ENCODE results near the gene PRELP. TPM values are rescaled to one million over a fixed set of nuclear protein-coding genes. Genes with fewer than 3 reads are reported as not detected.

The PRELP gene
- total RNA-seq, 2 donors from 2014 or later, result 47.4 to 71.7 TPM

- ATAC-seq, result no peak
- intact Hi-C loops (cut with DNase I), result no loop called here
- DNase-seq, result no peak
Measured at GRCh38 chr1:203470240-203470639, 5.4 kb upstream of the PRELP start.

- intact Hi-C loops (cut with DNase I), result no loop called here
- no peak for ATAC-seq
- no peak for DNase-seq
Measured at GRCh38 chr1:203471841-203472240, 3.8 kb upstream of the PRELP start.

- intact Hi-C loops (cut with DNase I), result no loop called here
- ATAC-seq, result peak in 1 of 2 donors; percentile 30
- DNase-seq, result no peak
Measured at GRCh38 chr1:203473281-203473680, 2.3 kb upstream of the PRELP start.

- ATAC-seq, result no peak
- no peak for DNase-seq
- intact Hi-C loops (cut with DNase I), result no loop called here
Measured at GRCh38 chr1:203473781-203474305, 1.8 kb upstream of the PRELP start.

GRCh38 chr1:203476216-203476814 lies 709 bp downstream of the PRELP start:
- intact Hi-C loops (cut with DNase I), result no loop called here
- DNase-seq (no peak), ATAC-seq (peak in 1 of 2 donors; percentile 1)

GRCh38 chr1:203477748-203478147 lies 2.1 kb downstream of the PRELP start:
- no peak for DNase-seq
- ATAC-seq, result no peak
- intact Hi-C loops (cut with DNase I), result no loop called here

GRCh38 chr1:203478231-203478630 lies 2.6 kb downstream of the PRELP start:
- DNase-seq (no peak), ATAC-seq (no peak)
- intact Hi-C loops (cut with DNase I), result no loop called here

- ATAC-seq, result no peak
- DNase-seq, result no peak
- intact Hi-C loops (cut with DNase I), result no loop called here
Measured at GRCh38 chr1:203478986-203479385, 3.4 kb downstream of the PRELP start.

- ATAC-seq (no peak), DNase-seq (no peak)
- intact Hi-C loops (cut with DNase I), result loop anchor here in 1 of 2 donors (10.0 kb wide), 1 partner anchor 205 kb away; no protein-coding TSS in a partner anchor
Measured at GRCh38 chr1:203479646-203480045, 4.0 kb downstream of the PRELP start.

GRCh38 chr1:203480084-203480483 lies 4.5 kb downstream of the PRELP start:
- DNase-seq (no peak), ATAC-seq (peak; percentile 30 to 31)
- intact Hi-C loops (cut with DNase I), result loop anchor here in 1 of 2 donors (10.0 kb wide), 1 partner anchor 205 kb away; no protein-coding TSS in a partner anchor

- intact Hi-C loops (cut with DNase I), result loop anchor here in 1 of 2 donors (10.0 kb wide), 1 partner anchor 206 kb away; no protein-coding TSS in a partner anchor
- DNase-seq (peak; percentile 46), ATAC-seq (peak; percentile 55 to 81)
Measured at GRCh38 chr1:203480525-203481084, 5.0 kb downstream of the PRELP start.

- DNase-seq (no peak), ATAC-seq (no peak)
- intact Hi-C loops (cut with DNase I), result loop anchor here in 1 of 2 donors (10.0 kb wide), 1 partner anchor 206 kb away; no protein-coding TSS in a partner anchor
Measured at GRCh38 chr1:203481196-203481595, 5.6 kb downstream of the PRELP start.

- intact Hi-C loops (cut with DNase I), result loop anchor here (1.0 to 10.0 kb wide), 4 partner anchors 144 to 220 kb away; no protein-coding TSS in a partner anchor
- DNase-seq (no peak), ATAC-seq (peak in 1 of 2 donors; percentile 9)
Measured at GRCh38 chr1:203486618-203487370, 11.2 kb downstream of the PRELP start.

GRCh38 chr1:203488539-203488938 lies 12.9 kb downstream of the PRELP start:
- no peak for ATAC-seq
- DNase-seq, result no peak
- intact Hi-C loops (cut with DNase I), result loop anchor here in 1 of 2 donors (5.0 to 10.0 kb wide), 2 partner anchors 146 to 214 kb away; no protein-coding TSS in a partner anchor

GRCh38 chr1:203490607-203491006 lies 15.0 kb downstream of the PRELP start:
- intact Hi-C loops (cut with DNase I), result no loop called here
- DNase-seq (no peak), ATAC-seq (no peak)

- ATAC-seq, result no peak
- no peak for DNase-seq
- intact Hi-C loops (cut with DNase I), result no loop called here
Measured at GRCh38 chr1:203491664-203492063, 16.1 kb downstream of the PRELP start.

- ATAC-seq (no peak), DNase-seq (no peak)
- intact Hi-C loops (cut with DNase I), result no loop called here
Measured at GRCh38 chr1:203492082-203492747, 16.6 kb downstream of the PRELP start.

- intact Hi-C loops (cut with DNase I), result no loop called here
- no peak for DNase-seq
- ATAC-seq, result no peak
Measured at GRCh38 chr1:203492748-203493130, 17.1 kb downstream of the PRELP start.

- ATAC-seq (no peak), DNase-seq (no peak)
- intact Hi-C loops (cut with DNase I), result no loop called here
Measured at GRCh38 chr1:203493901-203494300, 18.3 kb downstream of the PRELP start, which contains the start of gene OPTC. Gene OPTC (plus strand): TSS chr1:203494153. CDS start chr1:203496006, 1,853 bp downstream.
